ENCODE data around the gene RELN.

Gene RELN

DNA sequence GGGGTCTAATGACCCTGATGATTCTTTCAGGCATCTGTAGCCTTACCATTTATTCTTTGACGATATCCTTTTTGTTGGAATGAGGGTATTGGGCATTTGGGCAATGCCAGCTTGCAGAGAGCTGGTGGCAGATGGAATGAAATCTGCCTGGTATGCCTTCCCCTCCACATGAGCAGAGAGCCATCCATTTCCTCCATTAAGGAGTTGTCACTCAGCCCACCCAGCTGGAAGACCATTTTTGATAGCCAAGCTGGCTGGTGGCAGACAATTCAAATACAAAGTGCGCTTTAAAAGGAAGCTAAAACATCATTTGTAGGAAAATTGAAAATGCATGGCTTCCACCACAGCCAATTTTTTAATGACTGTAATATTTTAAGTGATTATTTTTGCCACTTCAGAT lies 303.4 kb downstream of the RELN start:
- ChIA-PET POLR2A (no interaction called here), CTCF (no interaction called here)
- Histone ChIP-seq H3K36me3 (ENCODE audit: control insufficient read depth in 2 of 2, insufficient read depth in 1 of 2, low read length in 2 of 2) (no peaks in the 10 kb centered on the region), H3K4me1 (ENCODE audit: control insufficient read depth, insufficient read depth, low read length) (no peaks in the 10 kb centered on the region), H3K9me3 (ENCODE audit: control insufficient read depth, insufficient read depth, low read depth, low read length) (no peaks in the 10 kb centered on the region), H3K27ac (ENCODE audit: extremely low read depth, low read depth, low read length) (no peak overlapping the region), H3K4me3 (ENCODE audit: low read depth, low read length) (no peak overlapping the region)
- TF ChIP-seq, protein P1, sequence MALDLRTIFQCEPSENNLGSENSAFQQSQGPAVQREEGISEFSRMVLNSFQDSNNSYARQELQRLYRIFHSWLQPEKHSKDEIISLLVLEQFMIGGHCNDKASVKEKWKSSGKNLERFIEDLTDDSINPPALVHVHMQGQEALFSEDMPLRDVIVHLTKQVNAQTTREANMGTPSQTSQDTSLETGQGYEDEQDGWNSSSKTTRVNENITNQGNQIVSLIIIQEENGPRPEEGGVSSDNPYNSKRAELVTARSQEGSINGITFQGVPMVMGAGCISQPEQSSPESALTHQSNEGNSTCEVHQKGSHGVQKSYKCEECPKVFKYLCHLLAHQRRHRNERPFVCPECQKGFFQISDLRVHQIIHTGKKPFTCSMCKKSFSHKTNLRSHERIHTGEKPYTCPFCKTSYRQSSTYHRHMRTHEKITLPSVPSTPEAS (tag by site-specific recombination; IDR thresholded peaks at IDR 0.05): no peak
- TF ChIP-seq MZF1 (tag by site-specific recombination; IDR thresholded peaks at IDR 0.05; ENCODE audit: borderline replicate concordance) (no peak), ZNF747 (tag by site-specific recombination; IDR thresholded peaks at IDR 0.05) (no peak), ZNF707 (tag by site-specific recombination; IDR thresholded peaks at IDR 0.05) (no peak), ZNF596 (tag by site-specific recombination; IDR thresholded peaks at IDR 0.05) (no peak), ZNF174 (tag by site-specific recombination; IDR thresholded peaks at IDR 0.05) (no peak), ZNF214 (tag by site-specific recombination; IDR thresholded peaks at IDR 0.05; ENCODE audit: borderline replicate concordance) (no peak), ZNF514 (tag by site-specific recombination; IDR thresholded peaks at IDR 0.05) (no peak), ZNF555 (tag by site-specific recombination; conservative IDR thresholded peaks at IDR 0.05) (no peak), GLIS2 (tag by site-specific recombination; IDR thresholded peaks at IDR 0.05) (no peak)

GRCh38 chr7:103685646-103686045 lies 303.8 kb downstream of the RELN start:
- H3K4me1 ChIP-seq (ENCODE audit: control insufficient read depth, insufficient read depth, low read length): no peaks in the 10 kb centered on the region
- H3K27ac ChIP-seq (ENCODE audit: extremely low read depth, low read depth, low read length): no peak overlapping the region
- no peak overlapping the region for H3K4me3 ChIP-seq (ENCODE audit: low read depth, low read length)
- H3K36me3 ChIP-seq (ENCODE audit: control insufficient read depth in 2 of 2, insufficient read depth in 1 of 2, low read length in 2 of 2): no peaks in the 10 kb centered on the region
- TF ChIP-seq, protein P2, sequence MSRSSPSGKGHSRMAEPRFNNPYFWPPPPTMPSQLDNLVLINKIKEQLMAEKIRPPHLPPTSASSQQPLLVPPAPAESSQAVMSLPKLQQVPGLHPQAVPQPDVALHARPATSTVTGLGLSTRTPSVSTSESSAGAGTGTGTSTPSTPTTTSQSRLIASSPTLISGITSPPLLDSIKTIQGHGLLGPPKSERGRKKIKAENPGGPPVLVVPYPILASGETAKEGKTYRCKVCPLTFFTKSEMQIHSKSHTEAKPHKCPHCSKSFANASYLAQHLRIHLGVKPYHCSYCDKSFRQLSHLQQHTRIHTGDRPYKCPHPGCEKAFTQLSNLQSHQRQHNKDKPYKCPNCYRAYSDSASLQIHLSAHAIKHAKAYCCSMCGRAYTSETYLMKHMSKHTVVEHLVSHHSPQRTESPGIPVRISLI (tag by site-specific recombination; IDR thresholded peaks at IDR 0.05): no peak
- TF ChIP-seq ATF2 (tag by site-specific recombination; IDR thresholded peaks at IDR 0.05; ENCODE audit: low read depth) (no peak), MZF1 (tag by site-specific recombination; IDR thresholded peaks at IDR 0.05; ENCODE audit: borderline replicate concordance) (no peak), ELK4 (IDR thresholded peaks at IDR 0.05; ENCODE audit: borderline replicate concordance, low read depth, low read length) (no peak), YY2 (tag by site-specific recombination; IDR thresholded peaks at IDR 0.05) (no peak), ZNF324 (tag by site-specific recombination; IDR thresholded peaks at IDR 0.05) (no peak), ZNF76 (tag by site-specific recombination; IDR thresholded peaks at IDR 0.05; ENCODE audit: borderline replicate concordance, low read depth) (no peak), ZNF239 (tag by site-specific recombination; IDR thresholded peaks at IDR 0.05) (no peak)
- TF ChIP-seq, protein P3, sequence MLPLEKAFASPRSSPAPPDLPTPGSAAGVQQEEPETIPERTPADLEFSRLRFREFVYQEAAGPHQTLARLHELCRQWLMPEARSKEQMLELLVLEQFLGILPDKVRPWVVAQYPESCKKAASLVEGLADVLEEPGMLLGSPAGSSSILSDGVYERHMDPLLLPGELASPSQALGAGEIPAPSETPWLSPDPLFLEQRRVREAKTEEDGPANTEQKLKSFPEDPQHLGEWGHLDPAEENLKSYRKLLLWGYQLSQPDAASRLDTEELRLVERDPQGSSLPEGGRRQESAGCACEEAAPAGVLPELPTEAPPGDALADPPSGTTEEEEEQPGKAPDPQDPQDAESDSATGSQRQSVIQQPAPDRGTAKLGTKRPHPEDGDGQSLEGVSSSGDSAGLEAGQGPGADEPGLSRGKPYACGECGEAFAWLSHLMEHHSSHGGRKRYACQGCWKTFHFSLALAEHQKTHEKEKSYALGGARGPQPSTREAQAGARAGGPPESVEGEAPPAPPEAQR (tag by site-specific recombination; IDR thresholded peaks at IDR 0.05): no peak
- CTCF ChIA-PET: interaction anchor here (0.6 kb wide), 1 partner anchor 9 kb away, joined by 3 read pairs; no protein-coding TSS in a partner anchor
- H3K9me3 ChIP-seq (ENCODE audit: control insufficient read depth, insufficient read depth, low read depth, low read length): no peaks in the 10 kb centered on the region
- POLR2A ChIA-PET: no interaction called here

Measured in HEK293 (cell line).